GM18907 (cell line): ENCODE results near the gene SIK2.
"Not testable (repeated sequence)": the region's sequence is repeated elsewhere in the genome, so short reads cannot be mapped to it uniquely, and the experiment has no call there.

ENCODE experiments used
- ATAC-seq: cut with Tn5 transposase; IDR thresholded peaks from one replicate; pipeline ENCODE4 v1.9.1; 2021; ENCODE audit warnings: mild to moderate bottlenecking, moderate library complexity; ENCODE audit not compliant: unreplicated experiment

Gene SIK2

DNA sequence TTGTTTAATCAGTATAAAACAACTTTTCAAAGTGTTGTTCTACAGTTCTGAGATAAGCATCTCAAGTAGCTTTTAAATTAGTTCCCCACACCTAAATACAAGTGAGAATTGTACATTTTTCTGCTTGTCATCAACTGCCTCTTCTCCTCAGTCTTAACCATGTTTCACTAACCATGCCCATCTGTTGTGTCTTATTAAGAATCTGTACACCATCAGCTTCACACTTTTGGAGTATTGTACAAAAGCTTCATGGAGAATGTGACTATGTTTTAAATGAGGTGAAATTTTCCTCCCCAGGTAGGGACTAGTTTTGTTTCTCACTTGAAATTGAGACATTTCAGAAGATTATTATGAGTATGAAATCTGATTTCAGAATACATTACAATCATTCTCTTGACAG is 52.4 kb downstream of the SIK2 start:
- no peak for ATAC-seq

DNA sequence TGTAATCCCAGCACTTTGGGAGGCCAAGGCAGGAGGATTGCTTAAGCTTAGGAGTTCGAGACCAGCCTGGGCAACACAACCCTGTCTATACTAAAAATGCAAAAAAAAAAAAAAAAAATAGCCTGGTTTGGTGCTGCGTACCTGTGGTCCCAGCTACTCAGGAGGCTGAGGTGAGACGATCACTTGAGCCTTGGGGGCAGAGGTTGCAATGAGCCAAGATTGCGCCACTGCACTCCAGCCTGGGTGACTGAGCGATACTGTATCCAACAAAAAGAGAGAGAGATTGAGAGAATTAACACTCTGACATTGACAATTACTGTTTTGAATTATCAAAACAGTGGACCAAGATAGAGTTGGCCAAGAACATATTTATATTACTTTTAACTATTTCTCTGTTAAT is 53.7 kb downstream of the SIK2 start:
- ATAC-seq = no peak

DNA sequence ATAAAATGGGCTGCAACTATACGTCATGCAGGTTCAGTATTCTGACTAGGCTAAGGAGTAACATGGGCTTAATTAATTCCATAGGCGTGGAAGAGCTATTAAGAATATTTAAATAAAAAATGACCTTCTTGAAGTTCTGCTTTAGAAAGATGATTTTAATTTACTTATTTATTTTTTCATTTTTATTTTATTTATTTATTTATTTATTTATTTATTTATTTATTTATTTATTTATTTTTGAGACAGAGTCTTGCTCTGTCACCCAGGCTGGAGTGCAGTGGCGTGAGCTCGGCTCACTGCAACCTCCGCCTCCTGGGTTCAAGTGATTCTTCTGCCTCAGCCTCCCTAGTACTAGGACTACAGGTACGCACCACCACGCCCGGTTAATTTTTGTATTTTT is 55.7 kb downstream of the SIK2 start:
- not testable (repeated sequence) for ATAC-seq

DNA sequence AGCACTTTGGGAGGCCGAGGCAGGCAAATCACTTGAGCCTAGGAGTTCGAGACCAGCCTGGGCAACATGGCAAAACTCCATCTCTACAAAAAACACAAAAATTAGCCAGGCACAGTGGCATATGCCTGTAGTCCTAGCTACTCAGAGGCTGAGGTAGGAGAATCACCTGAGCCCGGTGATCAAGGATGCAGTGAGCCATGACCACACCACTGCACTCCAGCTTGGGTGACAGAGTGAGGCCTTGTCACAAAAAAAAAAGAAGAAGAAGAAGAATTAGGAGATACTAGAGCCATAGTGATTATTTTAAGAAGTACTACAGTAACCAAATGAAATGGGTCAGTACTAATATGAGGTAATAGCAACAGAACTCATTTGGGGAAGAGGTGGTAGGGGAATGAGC is 56.2 kb downstream of the SIK2 start:
- not testable (repeated sequence) for ATAC-seq

DNA sequence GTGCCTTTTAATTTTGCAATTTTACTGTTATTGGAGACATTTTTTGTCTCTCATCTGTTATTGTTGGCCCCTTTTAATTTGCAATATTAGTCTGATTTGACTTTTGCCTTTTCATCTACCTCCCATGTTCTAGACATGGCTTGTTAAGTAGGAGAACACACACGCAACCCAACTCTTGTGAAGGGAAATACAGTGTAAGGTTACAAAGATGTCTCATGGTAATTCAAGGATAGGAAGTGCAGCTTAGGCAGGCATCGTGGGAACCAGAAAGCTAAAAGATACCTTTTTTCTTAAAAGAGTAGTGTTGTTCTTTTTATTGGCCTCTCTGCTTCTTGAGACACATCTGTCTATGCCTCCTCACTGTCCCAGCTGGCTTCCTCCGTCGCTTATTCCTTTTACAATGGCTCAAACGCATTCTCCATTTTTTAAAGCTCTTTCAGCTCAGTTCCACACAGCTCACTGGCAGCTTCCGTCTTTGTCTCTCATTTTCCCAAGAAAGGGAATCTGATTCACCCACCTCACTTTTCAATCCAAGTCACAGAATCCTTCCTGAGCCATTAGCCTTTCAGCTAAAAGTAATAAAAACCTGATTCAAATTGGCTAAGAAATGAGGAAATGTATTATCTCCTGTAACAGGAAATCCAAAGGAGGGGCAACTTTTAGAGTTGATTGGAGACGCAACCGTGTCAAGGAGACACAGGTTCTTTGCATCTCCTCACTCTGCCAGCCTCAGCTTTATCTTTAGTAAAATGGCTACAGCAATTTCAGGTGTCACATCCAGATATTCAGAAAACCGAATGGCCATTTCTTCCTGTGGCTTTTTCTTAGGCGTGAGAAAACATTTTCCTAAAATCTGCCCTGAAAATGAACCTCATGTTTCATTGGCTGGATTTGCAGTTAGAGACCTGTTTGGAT is 57.2 kb downstream of the SIK2 start:
- no peak for ATAC-seq

DNA sequence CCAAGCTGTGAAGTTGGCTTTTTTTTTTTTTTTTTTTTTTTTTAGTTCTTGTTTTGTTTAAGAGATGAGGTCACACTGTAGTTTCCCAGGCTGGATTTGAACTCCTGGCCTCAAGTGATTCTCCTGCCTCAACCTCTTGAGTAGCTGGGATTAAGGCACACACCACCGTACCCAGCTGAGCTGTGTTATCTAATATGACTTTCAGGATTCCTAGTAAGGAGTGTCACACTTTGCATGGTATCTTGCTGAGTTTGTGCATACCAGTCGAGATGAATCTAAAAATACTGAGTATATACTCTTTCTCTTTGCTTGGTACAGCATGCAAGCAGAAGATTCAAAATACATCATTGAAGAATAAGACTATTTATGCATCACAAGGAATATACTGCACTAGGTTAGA is 58.6 kb downstream of the SIK2 start:
- ATAC-seq = no peak

DNA sequence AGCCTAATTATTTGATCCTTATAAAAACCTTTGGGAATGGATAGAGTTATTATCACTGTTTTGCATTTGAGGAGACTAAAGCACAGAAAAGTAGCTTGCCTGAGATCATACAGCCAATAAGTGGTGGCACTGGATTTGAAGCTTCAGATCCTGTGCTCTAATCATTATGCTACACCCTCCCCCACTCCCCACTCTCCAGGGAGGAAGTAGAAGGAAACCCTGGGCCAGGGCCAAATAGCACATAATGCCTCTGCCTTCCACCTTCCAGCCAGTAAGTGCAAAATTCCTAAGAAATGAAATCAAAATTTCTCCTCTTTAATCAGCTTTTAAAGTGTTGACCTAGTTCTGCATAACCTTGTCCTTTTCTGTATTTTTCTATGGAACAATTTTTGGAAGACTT is 61.6 kb downstream of the SIK2 start:
- no peak for ATAC-seq

DNA sequence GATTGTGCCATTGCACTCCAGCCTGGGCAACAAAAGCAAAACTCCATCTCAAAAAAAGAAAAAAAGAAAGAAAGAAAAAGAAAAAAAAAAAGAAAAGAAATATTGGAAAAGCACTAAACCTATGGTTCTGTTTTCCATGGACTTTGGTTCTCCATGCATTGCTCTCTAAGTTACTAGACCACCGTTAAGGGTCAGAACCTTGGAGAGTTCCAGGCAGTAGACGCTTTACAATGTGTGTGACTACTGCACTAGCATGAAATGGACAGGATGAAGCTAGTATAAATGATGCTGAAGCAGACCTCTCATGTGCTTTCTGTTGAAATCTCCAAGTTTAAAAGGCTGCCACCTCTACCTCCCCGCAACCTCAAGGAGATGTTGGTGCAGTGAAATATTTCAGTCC is 63.5 kb downstream of the SIK2 start:
- ATAC-seq = no peak

DNA sequence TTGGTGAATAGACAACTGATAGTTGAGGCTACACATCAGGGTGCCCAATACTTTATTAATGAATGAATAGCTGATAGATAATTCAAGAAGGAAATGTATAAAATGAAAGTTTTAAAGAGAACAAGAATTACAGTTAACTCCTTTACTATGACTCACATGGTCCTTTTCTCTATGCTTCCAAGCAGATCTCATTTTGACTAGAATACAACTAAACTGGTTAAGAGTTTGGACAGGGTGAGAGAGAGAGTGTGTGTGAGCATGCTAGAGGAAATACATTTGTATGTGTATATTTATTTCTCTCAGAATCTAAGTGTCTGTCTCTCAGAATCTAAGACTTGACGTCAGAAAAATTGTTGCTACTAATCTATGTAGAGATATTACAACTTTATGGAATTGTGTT is 66.7 kb downstream of the SIK2 start:
- ATAC-seq = no peak

DNA sequence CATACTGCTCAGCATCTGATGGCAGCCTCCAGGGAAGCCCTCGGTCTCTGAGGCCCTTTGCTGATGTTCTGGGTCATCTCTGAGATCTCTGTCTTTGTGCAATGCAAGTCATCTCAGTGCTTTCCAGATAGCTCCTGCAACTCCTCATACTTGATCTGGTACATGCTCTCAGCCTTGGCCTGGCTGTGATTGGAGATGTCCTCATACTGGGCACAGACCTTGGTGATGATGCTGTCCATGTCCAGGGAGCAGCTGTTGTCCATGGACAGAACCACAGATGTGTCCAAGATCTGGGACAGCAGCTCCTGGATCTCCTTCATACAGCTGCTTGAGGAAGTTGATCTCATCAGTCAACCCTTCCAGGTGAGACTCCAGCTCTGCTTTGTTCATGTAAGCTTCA is 69.1 kb downstream of the SIK2 start:
- no peak for ATAC-seq

DNA sequence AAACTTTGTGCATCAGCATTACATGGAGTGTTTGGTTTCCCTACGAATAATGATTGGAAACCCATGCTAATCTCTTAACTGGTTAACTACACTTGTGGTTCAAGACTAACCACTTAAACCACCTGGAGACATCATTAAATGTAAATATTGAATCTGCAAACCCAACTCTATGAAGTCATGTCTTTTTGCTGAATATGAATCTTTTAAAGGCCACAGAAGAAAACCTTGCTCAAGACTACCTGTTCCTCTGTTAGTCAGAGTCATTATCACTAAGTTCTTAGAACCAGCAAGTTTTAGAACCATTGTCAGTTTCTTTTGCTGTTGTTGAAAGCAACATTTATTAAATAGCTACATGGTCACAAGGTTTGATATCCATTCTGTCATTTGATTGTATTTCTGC is 70.7 kb downstream of the SIK2 start:
- no peak for ATAC-seq

DNA sequence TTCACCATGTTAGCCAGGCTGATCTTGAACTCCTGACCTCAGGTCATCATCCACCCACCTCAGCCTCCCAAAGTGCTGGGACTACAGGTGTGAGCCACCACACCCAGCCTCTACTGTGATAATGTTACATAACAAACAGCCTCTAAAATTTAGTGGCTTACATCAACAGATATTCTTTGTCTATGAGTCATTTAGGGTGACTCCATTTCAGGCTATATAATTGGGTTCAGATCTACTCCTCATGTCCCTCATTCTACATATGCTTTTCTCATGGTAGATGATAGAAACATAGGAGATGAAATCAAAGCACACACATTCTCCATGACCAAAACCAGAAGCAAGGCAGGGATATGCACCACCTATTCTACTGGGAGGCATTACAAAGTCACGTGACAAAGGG is 72.7 kb downstream of the SIK2 start:
- ATAC-seq = no peak

DNA sequence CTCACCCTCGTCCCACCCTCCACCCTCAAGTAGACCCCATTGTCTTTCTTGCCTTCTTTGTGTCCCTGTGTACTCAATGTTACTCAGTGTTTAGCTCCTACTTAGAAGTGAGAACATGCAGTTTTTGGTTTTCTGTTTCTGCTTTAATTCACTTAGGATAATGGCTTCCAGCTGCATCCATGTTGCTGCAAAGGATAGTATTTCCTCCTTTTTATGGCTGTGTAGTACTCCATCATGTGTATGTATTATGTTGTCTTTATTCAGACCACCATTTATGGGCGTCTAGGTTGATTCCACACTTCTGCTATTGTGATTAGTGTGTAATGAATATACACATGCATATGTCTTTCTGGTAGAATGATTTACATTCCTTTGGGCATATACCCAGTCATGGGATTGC is 73.6 kb downstream of the SIK2 start:
- ATAC-seq = no peak

DNA sequence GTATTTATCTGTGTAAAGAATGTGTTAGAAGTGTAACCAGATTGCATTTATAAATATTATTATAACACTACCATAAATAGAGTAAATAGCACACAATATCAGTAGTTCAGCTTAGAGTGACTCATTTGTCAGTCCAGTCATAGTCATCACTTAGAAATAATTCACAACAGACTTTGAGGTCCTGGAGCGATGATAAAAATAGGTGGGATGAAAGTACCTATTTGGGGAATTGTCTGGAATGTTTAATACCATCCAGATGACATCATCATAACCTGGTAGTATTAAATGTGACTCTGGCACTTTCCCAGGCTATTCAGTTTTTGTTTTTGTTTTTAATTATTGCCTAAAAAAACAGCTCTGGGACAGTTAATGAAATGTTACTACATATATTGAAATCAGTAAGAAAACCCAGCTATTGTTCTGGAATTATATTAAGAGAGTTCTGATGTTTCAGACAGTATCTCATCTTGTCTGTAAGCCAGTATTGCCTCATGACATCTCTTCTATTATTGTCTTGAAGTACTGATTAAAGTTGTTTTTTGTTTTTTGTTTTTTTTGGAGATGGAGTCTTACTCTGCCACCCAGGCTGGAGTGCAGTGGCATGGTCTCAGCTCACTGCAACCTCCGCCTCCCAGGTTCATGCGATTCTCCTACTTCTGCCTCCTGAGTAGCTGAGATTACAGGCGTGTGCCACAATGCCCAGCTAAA is 74.8 kb downstream of the SIK2 start:
- ATAC-seq = no peak

DNA sequence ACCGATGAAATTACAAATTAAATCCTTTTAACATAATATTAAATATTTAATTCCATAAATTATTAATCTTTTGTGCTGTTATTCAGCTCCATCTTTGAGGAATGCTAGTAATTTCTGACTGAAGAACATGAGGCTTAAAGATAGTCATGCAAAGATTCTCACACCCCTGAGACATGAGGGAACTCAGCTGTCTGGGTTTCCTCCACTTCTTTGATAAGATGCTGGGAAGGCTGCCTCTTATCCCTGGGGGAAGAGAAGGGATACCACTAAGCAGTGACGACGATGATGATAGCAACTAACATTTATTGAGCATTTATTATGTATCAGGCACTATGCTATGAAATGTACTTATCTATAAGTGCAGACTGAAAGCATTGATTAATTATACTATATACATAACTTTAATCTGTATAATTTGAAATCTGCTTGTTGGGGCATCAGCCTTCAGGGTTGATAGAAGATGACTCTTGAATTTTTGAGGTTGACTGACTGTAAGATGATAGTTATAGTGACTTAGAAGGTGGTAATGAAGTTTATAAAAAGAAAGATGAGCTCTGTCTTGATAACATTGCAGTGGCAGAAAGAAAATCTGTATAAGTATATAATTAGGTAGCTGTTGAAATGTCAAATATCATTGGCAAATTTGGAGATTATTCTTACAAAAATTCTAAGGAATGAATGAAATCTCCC is 78.4 kb downstream of the SIK2 start:
- no peak for ATAC-seq

DNA sequence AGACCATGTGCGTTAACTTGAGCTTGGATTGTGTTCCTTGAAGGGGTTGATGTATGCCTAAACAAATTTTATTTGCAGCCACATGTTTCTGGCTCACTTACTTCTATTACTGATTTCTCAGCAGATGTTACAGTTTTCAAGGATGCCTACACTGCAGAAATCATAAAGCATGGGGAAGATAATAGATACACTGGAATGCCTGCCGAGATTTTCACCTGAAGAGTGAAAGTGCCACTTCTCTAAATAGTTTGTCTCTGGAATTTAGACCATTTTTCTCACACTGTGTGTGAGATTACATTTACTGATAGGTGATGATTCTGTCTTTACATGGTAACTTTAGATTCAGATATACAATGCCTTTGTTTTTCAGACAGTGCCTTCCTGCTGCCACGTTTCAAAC is 81.6 kb downstream of the SIK2 start:
- ATAC-seq = no peak

DNA sequence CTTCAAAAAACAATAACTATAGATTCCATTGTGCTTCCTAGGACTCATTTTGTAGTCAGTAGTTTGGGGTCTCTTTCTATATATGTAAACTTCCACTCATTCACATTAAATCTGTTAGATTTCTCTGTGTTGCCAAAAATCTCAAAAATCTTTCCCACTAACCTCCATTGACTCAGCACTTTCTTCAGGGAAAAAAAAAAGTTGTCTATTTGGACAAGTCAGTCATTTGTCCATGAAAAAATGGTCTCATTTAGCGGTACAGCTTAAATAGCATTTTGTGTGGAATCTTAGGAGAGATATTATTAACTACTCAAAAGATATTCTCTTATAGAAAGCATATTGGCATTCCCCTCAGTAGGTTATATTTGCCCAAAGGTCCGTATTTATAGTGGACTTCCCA is 82.0 kb downstream of the SIK2 start:
- ATAC-seq = no peak

DNA sequence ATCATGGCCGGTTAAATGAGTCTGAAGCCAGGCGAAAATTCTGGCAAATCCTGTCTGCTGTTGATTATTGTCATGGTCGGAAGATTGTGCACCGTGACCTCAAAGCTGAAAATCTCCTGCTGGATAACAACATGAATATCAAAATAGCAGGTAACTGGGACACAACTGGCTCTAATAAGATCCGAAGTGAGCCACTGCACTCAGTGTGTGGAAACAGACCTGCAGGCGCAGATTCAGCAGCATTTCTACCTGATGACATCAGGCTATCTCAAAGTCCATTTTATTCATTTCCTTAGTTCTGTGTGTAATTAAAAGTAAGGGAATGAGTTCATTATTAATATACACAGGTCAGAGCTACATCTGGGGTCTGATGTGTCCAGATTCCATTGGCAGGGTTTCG is 85.8 kb downstream of the SIK2 start:
- no peak for ATAC-seq

DNA sequence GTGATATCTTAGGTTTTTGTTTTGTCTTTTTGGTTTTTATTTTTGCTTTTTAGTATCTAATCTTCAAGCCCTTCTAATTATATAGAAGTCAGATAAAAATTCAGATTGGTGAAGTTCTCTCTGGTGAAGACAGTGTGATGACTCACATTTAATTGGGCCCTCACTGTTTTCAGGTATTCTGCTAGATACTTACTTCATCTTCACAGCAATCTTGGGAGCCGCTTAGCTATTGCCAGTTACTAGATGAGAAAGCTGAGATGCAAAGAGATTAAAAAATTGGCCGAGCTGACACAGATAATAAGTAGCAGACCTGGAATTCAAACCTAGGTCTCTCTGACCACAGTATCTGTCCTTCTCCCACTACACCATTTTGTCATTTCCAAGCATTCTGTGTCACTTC is 88.9 kb downstream of the SIK2 start:
- ATAC-seq = no peak

DNA sequence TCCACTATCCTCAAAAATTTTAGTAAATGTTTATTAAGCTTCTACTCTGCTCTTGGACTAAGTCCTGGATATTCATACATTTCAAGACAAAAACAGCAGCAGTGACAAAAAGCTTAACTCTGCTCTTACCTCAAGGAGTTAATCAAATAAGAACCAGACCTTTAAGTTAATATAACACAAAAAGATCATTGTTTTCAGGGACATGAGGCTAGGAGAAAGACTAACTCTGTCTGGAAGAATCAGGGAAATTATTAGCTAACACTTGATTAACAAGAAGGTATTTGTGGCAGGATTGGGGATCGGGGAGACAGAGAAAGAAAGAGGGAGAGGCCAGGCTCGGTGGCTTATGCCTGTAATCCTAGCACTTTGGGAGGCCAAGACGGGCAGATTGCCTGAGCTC is 89.5 kb downstream of the SIK2 start:
- ATAC-seq = no peak

DNA sequence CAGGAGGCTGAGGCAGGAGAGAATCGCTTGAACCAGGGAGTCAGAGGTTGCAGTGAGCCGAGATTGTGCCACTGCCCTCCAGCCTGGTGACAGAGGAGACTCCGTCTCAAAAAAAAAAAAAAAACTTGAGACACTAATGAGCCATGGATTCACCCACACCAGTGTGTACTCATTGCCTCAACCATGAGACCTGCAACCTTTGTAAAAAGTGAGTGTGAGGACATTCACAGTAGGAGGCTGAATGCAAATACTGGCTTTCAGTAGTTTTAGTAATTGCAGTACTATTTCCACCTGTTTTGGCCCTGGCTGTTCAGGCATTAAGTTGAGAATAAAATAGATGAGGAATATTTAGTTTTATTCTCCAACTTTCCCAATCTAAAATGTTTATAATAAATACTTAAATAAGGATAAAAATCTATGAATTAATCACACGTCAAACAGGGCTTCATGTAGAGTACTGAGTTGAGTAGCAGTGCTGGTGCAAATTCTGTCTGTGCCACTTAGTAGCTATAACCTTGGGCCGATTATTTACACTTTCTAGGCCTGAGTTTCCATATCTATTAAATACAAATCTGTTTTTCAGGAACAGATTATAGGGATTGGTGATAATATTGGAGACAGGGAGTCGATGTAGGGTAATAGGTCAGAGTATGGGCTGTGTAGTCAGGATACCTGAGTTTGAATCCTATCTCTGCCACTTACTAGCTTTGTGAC is 91.1 kb downstream of the SIK2 start:
- no peak for ATAC-seq
